AML-193 (cell line): ENCODE data around the gene PKP4.

Experiments used
- DNase-seq, 2 experiments: peaks; one replicate each; lab custom pipeline; 2025; lab: John Stamatoyannopoulos, UW

PKP4 gene

DNA sequence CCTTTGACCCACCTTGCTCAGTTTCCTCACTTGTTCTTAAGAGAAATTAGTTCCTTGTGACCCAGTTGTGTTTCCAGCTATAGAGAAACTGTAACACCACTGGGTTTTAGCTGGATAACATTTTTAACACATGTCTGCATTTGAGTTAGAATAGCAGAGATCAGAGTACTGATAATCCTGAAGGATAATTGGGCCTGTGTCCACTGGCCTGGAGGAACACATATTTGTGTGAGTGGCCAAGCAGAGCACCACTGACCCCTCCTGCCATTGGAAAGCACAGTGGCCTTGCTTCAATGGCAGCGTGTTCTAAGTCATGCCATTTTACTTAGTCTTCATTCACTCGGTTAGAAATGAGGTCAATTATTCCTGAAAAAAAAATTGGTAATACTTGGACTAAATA, 42.6 kb downstream of the PKP4 start:
- no peak for DNase-seq

DNA sequence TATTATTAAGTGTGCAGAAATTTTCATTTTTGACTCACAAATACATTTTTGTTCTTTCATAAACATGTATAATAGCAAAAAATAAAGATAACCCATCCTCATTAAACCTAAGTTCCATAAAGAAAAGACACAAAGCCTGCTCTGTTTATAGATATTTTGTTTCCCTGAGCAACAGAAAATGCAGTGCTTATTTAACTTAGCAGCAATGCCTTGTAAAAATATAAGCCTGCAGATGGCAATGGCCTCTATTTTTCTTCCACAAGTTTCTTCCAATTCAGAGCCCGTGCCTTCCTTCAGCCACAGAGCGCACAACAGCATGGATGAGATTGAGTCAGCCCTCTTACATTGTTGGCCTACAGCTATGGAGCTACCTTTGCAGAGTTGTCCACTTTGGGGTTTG, 43.6 kb downstream of the PKP4 start:
- no peak for DNase-seq

DNA sequence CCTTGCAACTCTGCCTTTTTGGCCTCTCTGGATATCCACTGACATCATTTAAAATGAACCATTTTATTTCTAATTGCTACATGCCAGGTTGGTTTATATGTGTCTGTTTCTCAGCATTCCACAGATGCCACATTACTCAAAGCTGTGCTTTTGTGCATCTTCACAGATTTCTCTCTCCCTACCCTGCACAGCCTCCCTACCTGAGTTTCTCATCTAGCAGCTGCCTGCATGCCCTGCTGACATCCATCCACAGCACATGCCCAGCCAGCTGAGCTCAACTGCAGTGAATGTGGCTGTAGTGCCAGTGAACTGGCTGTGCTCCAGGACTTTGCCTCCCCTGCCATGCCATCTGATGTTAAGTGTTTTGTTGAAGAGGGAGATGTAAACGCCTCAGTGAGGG, 44.5 kb downstream of the PKP4 start:
- no peak for DNase-seq

DNA sequence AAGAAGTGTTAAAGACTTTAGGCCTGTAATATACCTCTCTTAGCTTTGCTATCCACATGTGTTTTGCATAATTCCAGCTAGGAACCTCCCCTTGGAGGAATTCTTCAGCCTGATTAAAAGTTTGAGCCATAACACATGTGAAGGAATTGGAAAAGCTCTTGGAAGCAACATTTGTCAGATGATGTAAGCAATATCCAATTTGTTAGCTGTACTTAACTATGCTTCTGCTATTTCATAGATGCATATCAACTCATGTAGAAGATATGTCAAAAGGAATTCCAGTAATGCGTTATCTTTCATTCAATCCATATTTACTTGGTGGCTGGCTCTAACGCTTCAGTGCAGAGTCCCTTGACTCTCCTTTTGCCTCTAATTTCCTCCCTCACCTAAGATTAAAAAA, 46.2 kb downstream of the PKP4 start:
- DNase-seq = no peak

DNA sequence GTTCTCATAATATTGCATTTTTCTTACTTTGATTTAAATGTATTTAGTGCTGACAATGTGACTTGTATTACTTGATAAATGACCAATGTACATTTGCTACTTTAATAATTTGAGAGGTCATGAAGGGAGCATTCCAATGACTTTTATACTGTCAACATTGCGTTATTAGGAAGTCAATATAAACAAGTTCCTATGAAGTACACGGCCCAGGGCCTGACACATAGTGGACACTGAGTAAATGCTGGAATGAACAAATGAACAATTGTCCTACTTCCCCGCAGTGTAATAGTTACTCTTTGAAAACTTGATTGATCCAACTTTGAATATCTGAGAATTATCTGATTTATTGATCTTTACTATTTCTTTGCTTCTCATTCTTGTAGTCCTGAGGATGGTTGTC, 47.3 kb downstream of the PKP4 start:
- no peak for DNase-seq

DNA sequence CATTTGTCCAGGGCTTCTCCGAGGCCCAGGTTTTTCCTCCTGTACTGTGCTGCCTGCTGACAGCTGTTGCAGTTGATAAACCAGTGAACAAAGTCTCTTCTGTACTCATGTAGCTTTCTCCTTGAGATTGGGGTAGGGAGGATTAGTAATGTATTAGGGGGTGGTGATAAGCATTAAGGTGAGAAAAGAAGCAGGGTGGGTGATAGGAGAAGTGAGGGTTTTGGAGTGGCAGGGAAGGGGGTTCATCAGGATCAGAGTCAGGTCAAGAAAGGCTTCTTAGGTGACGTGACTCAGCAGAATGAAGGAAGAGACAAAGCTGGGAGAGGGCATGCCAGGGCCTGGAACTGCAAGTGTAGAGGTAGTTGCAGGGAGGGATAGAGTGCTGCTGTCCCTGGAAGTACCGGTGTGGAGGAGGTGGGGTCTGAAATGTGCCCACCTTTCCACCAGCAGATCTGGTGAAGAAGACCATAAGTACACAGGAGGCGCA, 48.7 kb downstream of the PKP4 start:
- DNase-seq = no peak

DNA sequence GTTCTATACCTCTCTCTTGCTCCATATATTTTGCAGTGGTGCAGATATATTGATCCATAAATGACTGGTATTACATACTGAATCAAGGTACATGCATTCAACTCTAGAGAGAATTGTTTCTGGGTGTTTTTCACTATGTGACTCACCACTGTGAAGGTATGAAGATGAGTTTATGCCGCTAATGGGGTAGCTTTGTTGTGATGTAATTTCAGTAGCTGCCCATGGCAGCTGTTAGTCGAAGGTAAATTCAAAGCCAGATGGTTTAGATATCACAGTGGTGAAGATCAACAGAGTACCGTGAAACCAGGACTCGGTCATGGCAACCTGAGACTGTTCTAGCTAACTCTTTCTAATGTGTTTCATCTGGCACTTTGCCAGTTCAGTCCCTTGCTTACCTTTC, 50.4 kb downstream of the PKP4 start:
- no peak for DNase-seq

DNA sequence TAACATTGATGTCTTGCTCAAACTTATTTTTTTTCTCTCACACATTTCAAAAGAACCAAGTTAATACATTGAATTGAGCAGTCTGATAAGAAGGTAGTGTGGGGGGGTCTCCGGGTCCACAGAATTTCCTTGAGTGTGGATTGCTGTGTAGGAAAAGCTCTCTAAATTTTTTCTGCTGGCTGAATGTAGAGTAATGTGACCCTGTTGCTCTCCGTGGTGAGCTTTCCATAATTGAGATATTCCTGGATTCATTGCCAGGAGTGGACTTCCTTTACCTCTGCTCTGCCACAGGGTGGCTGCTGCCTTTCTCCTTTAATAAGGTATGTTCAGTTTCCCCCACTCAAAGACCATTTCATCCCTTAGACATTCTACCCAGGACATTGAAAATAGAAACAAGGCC, 50.9 kb downstream of the PKP4 start:
- DNase-seq = no peak

DNA sequence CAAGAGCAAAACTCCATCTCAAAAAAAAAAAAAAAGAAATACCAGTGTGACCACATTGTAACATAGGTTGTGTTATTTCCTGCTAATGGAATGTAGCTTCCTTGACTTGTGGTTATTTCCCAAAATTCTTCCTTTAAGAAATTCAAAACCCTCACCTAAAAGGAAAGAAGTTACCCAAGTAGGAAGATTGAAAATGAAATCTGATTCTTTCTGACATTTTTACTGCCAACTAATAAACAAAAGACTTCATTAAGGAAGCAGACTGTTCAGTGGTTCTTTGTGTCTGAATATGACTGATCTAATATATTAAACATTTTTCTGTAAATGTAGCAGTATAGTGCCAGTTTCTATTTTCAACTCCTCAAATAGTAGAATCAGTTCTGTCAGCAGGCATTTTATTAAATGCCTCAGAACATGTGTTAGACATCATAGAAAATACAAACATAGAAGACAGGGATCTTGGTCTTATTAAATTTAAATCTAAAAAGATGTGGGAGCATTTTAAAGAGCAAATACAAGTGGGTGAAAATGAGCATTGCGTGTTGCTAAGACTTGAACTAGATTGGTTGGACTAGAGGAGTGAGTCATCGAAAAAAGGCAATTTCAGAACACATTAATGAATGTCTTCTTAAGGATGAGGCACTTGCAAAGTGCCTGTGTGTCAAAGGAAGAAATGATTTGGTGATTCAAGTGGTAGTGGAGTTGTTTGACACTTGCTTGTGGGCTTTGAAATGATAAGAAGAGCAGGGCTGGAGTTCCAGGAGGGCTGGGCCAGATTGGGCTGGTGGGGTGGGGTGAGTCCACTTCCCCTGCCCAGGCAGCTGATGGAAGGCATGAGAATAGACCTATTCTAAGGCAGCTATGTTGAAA, 53.4 kb downstream of the PKP4 start:
- no peak for DNase-seq

DNA sequence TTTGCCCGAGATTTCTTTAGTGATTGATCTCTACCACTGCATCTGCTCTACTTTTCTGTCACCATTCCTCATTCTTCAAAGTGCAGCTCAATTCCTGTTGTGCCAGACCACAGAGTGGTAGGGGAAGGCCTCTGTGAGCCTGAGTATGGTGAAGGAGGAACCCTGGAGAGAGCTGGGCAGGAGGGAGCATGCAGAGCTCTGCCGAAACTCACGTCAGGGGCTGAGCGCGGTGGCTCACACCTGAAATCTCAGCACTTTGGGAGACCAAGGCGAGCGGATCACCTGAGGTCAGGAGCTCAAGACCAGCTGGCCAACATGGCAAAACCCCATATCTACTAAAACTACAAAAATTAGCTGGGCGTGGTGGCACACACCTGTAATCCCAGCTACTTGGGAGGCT, 54.1 kb downstream of the PKP4 start:
- DNase-seq = no peak

DNA sequence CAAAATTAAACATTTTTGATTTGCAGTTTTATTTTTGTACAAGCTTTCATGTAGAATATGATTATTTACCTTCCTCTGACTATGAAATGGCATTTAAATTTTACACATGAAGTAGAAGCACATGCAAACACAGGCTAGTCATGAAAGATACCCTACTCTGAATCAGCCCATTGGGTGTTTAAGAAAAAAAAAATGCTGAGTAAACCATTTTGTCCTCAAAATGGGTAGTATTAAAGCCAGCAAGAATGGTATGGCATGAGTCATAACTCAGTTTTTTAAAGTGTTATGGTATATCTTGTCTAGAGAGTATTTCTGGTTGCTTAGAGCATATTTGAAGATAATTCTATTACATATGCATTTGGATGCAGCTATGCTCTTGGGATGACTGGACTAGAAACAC, 55.0 kb downstream of the PKP4 start:
- DNase-seq = no peak

DNA sequence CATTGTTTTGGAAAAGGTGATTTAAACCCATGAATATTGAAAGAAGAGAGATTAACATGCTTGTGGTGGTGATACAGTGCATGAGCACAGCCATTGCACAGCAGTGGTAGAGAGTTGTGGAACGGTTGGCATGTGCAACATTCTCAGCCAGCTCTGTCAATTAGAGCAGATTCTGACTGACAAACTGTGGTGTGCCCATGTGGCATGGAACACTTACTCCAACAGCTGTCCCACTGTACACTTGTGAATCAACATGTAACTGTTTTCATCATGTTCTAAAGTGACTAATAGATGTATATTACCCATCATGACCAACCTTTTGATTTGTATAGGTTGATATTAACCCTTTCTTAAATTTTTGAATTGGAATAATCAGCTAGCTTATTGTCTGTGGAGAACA, 55.6 kb downstream of the PKP4 start:
- DNase-seq = no peak

DNA sequence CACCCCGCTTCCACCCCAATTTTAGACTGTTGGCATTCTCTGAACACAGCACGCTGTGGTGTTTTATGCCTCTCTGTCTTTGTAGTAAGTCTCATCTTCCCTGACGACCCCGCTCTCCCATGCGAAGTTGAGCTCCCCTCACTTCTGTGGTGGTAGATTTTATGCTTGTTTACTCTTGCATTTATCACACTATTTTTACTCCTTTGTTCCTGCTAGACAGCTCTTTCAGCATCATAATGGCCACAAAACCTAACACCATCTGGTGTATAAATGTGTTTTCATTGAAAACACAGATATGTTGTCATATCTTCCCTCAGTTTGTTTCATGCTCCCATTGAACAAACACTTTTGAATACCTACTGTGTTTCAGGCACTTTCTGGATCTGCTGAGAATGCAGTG, 57.1 kb downstream of the PKP4 start:
- DNase-seq = no peak

DNA sequence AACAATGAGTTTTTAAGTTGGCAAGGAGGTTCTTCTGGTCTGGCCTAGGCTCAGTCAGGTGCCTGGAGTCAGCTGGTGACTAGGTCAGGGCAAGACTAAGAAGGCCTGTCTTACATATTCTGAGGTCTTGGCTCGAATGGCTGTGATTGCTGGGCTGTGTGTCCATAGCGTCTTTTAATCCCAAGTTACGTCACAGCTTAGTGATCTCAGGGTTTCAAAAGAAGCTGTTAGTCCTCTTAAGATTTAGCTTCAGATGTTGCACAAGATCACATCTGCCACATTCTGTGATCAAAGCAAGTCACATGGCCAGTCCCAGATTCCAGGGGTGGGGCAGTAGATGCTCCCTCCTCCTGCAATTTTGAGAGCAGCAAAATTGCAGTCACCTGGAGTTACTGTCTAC, 61.3 kb downstream of the PKP4 start:
- peak; percentile 23 to 43 for DNase-seq

DNA sequence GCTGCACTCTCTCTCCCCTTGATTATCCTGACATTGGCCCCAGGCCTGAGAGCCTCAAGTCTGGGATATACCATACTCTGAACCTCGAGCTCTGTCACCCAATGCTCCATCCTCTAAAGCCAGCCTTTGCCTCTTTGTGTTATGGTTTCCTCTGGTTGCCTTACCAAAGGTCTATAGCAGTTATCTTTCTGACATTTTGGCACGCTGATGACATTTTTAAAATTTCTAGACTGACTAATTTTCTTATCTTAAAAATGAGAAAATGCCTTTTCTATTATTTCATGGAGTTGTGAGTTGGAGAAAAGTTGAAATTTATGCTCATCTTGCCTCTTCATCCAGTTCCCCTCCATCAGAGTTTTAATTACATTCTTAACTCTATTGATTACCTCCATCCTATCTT, 62.7 kb downstream of the PKP4 start:
- no peak for DNase-seq

DNA sequence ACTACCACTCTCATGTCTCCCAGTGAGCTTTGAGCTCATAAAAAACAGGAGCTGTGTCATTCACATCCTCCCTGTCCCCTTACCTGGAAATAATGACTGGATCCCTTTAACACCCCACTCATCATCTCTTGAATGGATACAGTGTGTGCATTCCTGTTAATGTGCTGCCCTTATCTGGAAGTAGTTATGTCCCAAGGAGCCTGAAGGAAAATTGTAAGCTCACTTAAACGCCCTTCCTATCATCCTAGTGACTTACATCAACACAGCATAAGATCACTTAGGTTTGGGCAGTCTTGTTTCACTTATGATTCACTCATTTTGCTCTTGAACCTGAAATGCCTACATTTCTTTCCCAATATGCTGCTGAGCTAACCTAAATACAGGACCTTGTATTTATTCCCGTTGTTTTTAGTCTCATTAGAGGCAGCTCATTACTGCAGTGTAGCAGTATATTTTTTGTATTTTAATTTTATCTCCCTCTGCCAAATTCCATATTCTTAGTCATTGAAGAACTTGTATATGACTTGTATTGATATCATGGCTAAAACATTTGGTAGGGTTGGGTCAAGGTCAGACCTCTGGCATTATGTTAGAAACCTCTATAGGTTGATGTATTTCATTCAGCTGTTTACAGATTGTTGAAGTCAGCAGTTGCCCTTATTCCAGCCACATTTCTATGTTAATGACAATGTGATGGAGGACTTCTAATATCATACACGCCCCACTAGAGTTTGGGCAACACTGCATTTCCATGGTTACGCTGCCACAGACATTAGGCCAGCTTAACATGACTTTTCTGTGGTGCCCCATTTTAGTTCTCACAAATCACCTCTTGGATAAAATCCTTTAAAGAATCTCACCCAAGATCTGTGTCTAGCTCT, 72.9 kb downstream of the PKP4 start:
- DNase-seq = no peak

DNA sequence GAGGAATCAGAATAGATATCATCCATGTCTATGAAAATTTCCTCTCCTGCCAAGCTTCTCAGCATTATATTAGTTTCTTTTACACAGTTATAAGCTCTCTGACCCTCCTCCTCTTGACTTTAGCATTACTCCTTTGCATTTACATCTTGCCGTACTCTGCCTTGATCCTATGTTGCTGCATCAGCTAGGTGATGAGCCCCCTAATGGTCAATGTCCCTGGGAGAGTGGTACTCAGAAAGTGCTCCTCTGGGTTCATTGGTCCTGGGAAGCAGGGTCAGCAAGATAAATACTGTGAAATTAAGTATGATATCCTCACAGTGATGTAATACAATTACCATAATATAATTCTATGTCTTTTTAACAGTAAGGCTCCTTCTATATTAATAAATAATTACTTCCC, 74.1 kb downstream of the PKP4 start:
- no peak for DNase-seq

DNA sequence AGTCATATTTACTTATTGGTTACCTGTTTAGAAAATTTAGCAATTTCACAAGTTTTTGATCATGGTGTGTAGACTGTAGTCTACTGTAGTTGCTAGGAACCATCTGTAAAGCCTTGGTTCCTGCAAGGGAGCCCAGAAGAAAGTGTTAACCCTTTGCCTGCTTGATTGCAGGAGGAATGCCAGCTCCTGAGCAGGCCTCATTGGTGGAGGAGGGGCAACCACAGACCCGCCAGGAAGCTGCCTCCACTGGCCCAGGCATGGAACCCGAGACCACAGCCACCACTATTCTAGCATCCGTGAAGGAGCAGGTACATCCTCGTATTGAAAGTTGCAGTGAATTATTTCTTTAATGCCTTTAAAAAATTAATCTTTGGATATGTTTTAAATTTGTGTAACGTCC, 76.3 kb downstream of the PKP4 start:
- no peak for DNase-seq

DNA sequence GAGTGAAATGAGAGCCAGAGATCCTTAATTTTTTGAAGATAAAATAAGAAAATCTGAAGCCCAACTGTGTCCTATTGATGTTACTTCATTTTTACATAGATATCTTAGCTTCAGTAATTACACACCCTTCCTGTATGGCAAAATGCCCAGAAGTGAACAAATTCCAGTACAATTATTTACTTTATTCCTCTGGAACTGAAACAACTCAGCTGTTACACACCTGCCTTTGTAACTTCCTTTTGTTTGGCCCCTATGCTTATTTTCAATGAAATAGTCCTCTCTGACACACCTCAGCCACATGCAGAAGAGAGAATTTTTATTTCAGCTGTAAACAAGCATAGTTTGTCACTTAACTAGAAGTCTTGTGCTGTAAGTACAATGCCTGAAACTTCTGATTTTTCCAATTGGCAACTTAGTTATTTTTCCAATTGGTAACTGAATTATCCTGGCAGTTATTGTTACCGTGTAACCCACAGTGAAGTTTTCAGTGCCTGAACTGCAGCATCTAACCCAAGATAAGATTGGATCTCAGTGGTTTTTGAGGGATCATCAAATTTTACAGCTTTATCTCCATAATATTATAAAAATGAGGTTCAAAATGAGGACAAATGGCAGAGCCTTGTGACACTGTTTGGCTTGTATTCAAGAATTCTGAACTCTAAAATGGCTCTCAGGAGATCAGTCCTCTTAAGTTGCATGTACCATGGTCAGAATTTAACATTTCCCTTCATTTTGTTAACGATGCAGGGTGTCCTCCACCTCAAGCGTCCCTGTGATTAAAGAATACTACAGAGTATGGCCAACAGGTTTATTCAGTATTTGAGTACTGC, 82.6 kb downstream of the PKP4 start:
- DNase-seq = peak in 1 of 2 experiments; percentile 1

DNA sequence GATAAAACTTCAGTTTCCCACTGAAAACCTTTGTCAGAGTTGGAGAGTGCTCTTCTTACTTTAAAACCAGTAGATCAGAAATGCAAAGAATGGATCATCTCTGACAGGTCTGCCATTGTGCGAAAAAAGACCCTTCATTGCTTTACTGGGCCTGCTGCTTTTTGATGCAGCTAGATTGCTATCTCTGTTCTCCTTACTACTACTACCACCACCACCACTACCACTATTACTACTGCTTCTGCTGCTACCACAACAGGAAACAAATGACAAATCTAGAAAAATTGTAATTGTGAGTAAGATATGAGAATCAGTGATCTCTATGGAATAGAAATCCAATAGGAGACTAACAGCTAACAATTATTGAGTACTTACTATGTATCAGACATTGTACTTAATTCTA, 85.8 kb downstream of the PKP4 start:
- no peak for DNase-seq

DNA sequence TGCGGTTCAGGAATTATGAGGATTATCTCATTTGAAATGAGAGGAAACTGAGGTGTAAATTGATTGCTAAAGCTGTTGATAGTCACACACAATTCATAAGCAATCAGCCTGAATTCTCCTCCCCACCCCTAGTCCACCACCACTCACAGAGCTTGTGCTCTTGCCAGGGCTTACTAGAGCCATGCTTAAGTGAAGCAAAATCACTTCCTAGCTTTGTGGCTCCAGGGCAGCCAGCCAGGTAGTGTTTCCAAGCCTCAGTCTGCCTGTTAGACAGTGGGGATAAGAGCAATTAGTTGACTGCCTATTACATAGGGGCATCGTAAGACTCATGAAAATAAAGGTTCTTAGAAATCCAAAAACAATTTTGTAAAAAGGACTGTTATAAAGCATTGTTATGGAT, 87.2 kb downstream of the PKP4 start:
- no peak for DNase-seq

DNA sequence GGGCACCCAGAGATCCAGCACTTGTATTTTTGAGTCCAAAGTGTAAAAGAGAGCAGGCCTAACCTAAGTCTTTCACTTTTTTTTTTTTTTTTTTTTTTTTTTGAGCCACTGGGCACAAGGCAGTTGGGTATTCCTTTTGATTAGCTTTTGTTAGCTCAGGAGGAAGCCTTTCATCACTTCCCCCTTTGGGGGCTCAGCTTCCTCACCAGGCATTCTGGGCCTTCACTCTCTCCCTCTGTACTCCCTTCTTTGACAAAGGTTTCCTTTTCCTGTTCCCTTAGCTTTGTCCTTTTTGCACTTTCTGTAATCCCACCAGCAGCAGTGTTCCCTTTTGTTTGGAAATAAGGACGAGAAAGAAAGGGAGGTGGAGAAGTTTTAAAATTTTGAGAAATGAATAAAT, 88.2 kb downstream of the PKP4 start:
- DNase-seq = peak in 1 of 2 experiments; percentile 3
